Measurements from ENCODE around the gene PHOX2A. TPM values are rescaled to one million over a fixed set of nuclear protein-coding genes. Genes with fewer than 3 reads are reported as not detected.

PHOX2A gene
- total and polyA plus RNA-seq, 9 donors = 0.21 TPM; not detected in 8

GRCh38 chr11:72235351-72236057 is 8.5 kb downstream of the PHOX2A start:
- H3K4me3 ChIP-seq (ENCODE audit: low read length) = no peak overlapping the region
- WGBS (ENCODE audit: insufficient coverage) = 89% methylated on average over 12 of the region's 17 CpGs
- peaks cover 32% of the 10 kb centered on the region for H3K4me1 ChIP-seq (ENCODE audit: control insufficient read depth, insufficient read depth, low read length)
- no peak overlapping the region for H3K27ac ChIP-seq (ENCODE audit: low read length)
- H3K27me3 ChIP-seq (ENCODE audit: control insufficient read depth, insufficient read depth, low read length) = peaks cover 27% of the 10 kb centered on the region
- no peaks in the 10 kb centered on the region for H3K9me3 ChIP-seq (replicated peaks; ENCODE audit: control insufficient read depth, low read depth, low read length)
- DNase-seq = no peak
- H3K36me3 ChIP-seq (ENCODE audit: control insufficient read depth, insufficient read depth, low read length) = peaks cover 82% of the 10 kb centered on the region

- Histone ChIP-seq H3K36me3 (ENCODE audit: control insufficient read depth, insufficient read depth, low read length) (peaks cover 88% of the 10 kb centered on the region), H3K9me3 (replicated peaks; ENCODE audit: control insufficient read depth, low read depth, low read length) (no peaks in the 10 kb centered on the region), H3K27me3 (ENCODE audit: control insufficient read depth, insufficient read depth, low read length) (peaks cover 21% of the 10 kb centered on the region), H3K4me3 (ENCODE audit: low read length) (no peak overlapping the region), H3K4me1 (ENCODE audit: control insufficient read depth, insufficient read depth, low read length) (peaks cover 27% of the 10 kb centered on the region), H3K27ac (ENCODE audit: low read length) (no peak overlapping the region)
- WGBS (ENCODE audit: insufficient coverage) = 87% methylated on average over 3 of the region's 4 CpGs
- DNase-seq = no peak
Observed at GRCh38 chr11:72234920-72235319, 9.1 kb downstream of the PHOX2A start.

GRCh38 chr11:72234514-72234830 is 9.5 kb downstream of the PHOX2A start:
- Histone ChIP-seq H3K4me3 (ENCODE audit: low read length) (no peak overlapping the region), H3K9me3 (replicated peaks; ENCODE audit: control insufficient read depth, low read depth, low read length) (no peaks in the 10 kb centered on the region), H3K27me3 (ENCODE audit: control insufficient read depth, insufficient read depth, low read length) (peaks cover 19% of the 10 kb centered on the region), H3K4me1 (ENCODE audit: control insufficient read depth, insufficient read depth, low read length) (peaks cover 24% of the 10 kb centered on the region), H3K27ac (ENCODE audit: low read length) (no peak overlapping the region), H3K36me3 (ENCODE audit: control insufficient read depth, insufficient read depth, low read length) (peaks cover 92% of the 10 kb centered on the region)
- WGBS (ENCODE audit: insufficient coverage) = 61% methylated on average over 2 of the region's 3 CpGs
- no peak for DNase-seq

- H3K4me3 ChIP-seq (ENCODE audit: low read length) = no peak overlapping the region
- H3K9me3 ChIP-seq (replicated peaks; ENCODE audit: control insufficient read depth, low read depth, low read length) = no peaks in the 10 kb centered on the region
- H3K4me1 ChIP-seq (ENCODE audit: control insufficient read depth, insufficient read depth, low read length) = peaks cover 19% of the 10 kb centered on the region
- DNase-seq = no peak
- peaks cover 98% of the 10 kb centered on the region for H3K36me3 ChIP-seq (ENCODE audit: control insufficient read depth, insufficient read depth, low read length)
- 100% methylated on average over 4 of the region's 8 CpGs for WGBS (ENCODE audit: insufficient coverage)
- no peak overlapping the region for H3K27ac ChIP-seq (ENCODE audit: low read length)
- H3K27me3 ChIP-seq (ENCODE audit: control insufficient read depth, insufficient read depth, low read length) = peaks cover 14% of the 10 kb centered on the region
Observed at GRCh38 chr11:72233773-72234513, 10.0 kb downstream of the PHOX2A start.

- Histone ChIP-seq H3K27me3 (ENCODE audit: control insufficient read depth, insufficient read depth, low read length) (peaks cover 6% of the 10 kb centered on the region), H3K4me1 (ENCODE audit: control insufficient read depth, insufficient read depth, low read length) (peaks cover 13% of the 10 kb centered on the region), H3K4me3 (ENCODE audit: low read length) (no peak overlapping the region), H3K9me3 (replicated peaks; ENCODE audit: control insufficient read depth, low read depth, low read length) (no peaks in the 10 kb centered on the region), H3K36me3 (ENCODE audit: control insufficient read depth, insufficient read depth, low read length) (peaks cover 100% of the 10 kb centered on the region), H3K27ac (ENCODE audit: low read length) (no peak overlapping the region)
- DNase-seq = no peak
- WGBS (ENCODE audit: insufficient coverage) = 94% methylated on average over 6 of the region's 13 CpGs
Observed at GRCh38 chr11:72233056-72233772, 10.8 kb downstream of the PHOX2A start.

GRCh38 chr11:72232260-72233055 is 11.5 kb downstream of the PHOX2A start:
- no peak overlapping the region for H3K27ac ChIP-seq (ENCODE audit: low read length)
- no peak overlapping the region for H3K4me3 ChIP-seq (ENCODE audit: low read length)
- H3K27me3 ChIP-seq (ENCODE audit: control insufficient read depth, insufficient read depth, low read length) = no peaks in the 10 kb centered on the region
- 85% methylated on average over 14 of the region's 18 CpGs for WGBS (ENCODE audit: insufficient coverage)
- H3K4me1 ChIP-seq (ENCODE audit: control insufficient read depth, insufficient read depth, low read length) = peaks cover 14% of the 10 kb centered on the region
- no peak for DNase-seq
- H3K9me3 ChIP-seq (replicated peaks; ENCODE audit: control insufficient read depth, low read depth, low read length) = no peaks in the 10 kb centered on the region
- peaks cover 100% of the 10 kb centered on the region for H3K36me3 ChIP-seq (ENCODE audit: control insufficient read depth, insufficient read depth, low read length)

- WGBS (ENCODE audit: insufficient coverage) = 94% methylated on average over 6 of the region's 9 CpGs
- peaks cover 19% of the 10 kb centered on the region for H3K4me1 ChIP-seq (ENCODE audit: control insufficient read depth, insufficient read depth, low read length)
- no peak overlapping the region for H3K4me3 ChIP-seq (ENCODE audit: low read length)
- peaks cover 99% of the 10 kb centered on the region for H3K36me3 ChIP-seq (ENCODE audit: control insufficient read depth, insufficient read depth, low read length)
- H3K9me3 ChIP-seq (replicated peaks; ENCODE audit: control insufficient read depth, low read depth, low read length) = no peaks in the 10 kb centered on the region
- H3K27me3 ChIP-seq (ENCODE audit: control insufficient read depth, insufficient read depth, low read length) = no peaks in the 10 kb centered on the region
- no peak overlapping the region for H3K27ac ChIP-seq (ENCODE audit: low read length)
- DNase-seq = no peak
Observed at GRCh38 chr11:72231396-72232259, 12.3 kb downstream of the PHOX2A start.

GRCh38 chr11:72230764-72231365 is 13.1 kb downstream of the PHOX2A start:
- H3K9me3 ChIP-seq (replicated peaks; ENCODE audit: control insufficient read depth, low read depth, low read length) = no peaks in the 10 kb centered on the region
- H3K4me3 ChIP-seq (ENCODE audit: low read length) = no peak overlapping the region
- 80% methylated on average over 13 of the region's 18 CpGs for WGBS (ENCODE audit: insufficient coverage)
- peaks cover 23% of the 10 kb centered on the region for H3K4me1 ChIP-seq (ENCODE audit: control insufficient read depth, insufficient read depth, low read length)
- H3K27ac ChIP-seq (ENCODE audit: low read length) = no peak overlapping the region
- no peaks in the 10 kb centered on the region for H3K27me3 ChIP-seq (ENCODE audit: control insufficient read depth, insufficient read depth, low read length)
- no peak for DNase-seq
- peaks cover 93% of the 10 kb centered on the region for H3K36me3 ChIP-seq (ENCODE audit: control insufficient read depth, insufficient read depth, low read length)
